Calu3 (cell line): ENCODE results near the gene MRPL39. TPM values are rescaled to one million over a fixed set of nuclear protein-coding genes. Genes with fewer than 3 reads are reported as not detected.

Experiments
- BruUV-seq: library from RNA; stranded (reverse); fragments of 400-500 nt; replicated peaks from 2 replicates; lab custom pipeline; 2021; lab: Mats Ljungman, UMichigan
- CTCF ChIA-PET: fragments of 300-600 bp; sonication (Branson Sonifier 250); formaldehyde crosslinking; loops from one replicate; lab custom pipeline; 2022; ENCODE audit warnings: antibody characterized with exemption; lab: Charles Lee
- DNase-seq: peaks from one replicate; pipeline ENCODE4 v3.0.0; 2022
- H3K27ac Mint-ChIP-seq: one replicate; pipeline ENCODE4 v1.8.0; 2022; ENCODE audit warnings: mixed read lengths; ENCODE audit not compliant: unreplicated experiment
- H3K27me3 Mint-ChIP-seq: one replicate; pipeline ENCODE4 v1.8.0; 2022; ENCODE audit warnings: mixed read lengths; ENCODE audit not compliant: unreplicated experiment
- H3K36me3 Mint-ChIP-seq: one replicate; pipeline ENCODE4 v1.8.0; 2022; ENCODE audit warnings: mild to moderate bottlenecking, moderate library complexity, mixed read lengths; ENCODE audit not compliant: insufficient read depth, unreplicated experiment
- H3K4me1 Mint-ChIP-seq: one replicate; pipeline ENCODE4 v1.8.0; 2022; ENCODE audit warnings: mild to moderate bottlenecking, low read depth, mixed read lengths; ENCODE audit not compliant: unreplicated experiment
- H3K4me3 Mint-ChIP-seq: one replicate; pipeline ENCODE4 v1.8.0; 2022; ENCODE audit warnings: mild to moderate bottlenecking, low read depth, moderate library complexity, mixed read lengths; ENCODE audit not compliant: unreplicated experiment
- H3K9me3 Mint-ChIP-seq: one replicate; pipeline ENCODE4 v1.8.0; 2022; ENCODE audit warnings: low read depth, mixed read lengths; ENCODE audit not compliant: unreplicated experiment
- CTCF ChIP-seq: fragments of 200-600 bp; IDR thresholded peaks from one replicate; pipeline ENCODE4 v1.8.0; 2022; ENCODE audit warnings: antibody characterized with exemption; ENCODE audit not compliant: unreplicated experiment
- intact Hi-C: fragments of 100-400 bp; cut with micrococcal nuclease; formaldehyde crosslinking; loops from one replicate; pipeline ENCODE4 v1.10.0; 2022; ENCODE audit not compliant: unreplicated experiment
- total RNA-seq: library from RNA; stranded (reverse); gene quantifications from 2 replicates; pipeline ENCODE4 v1.2.3, GENCODE V29; 2022

The MRPL39 gene
- total RNA-seq, 1 experiment from 2014 or later, result 20.0 TPM

GRCh38 chr21:25541042-25541441, 66.2 kb downstream of the MRPL39 start:
- H3K9me3 Mint-ChIP-seq, result peaks cover 3% of the 10 kb centered on the region
- H3K4me3 Mint-ChIP-seq, result no peak overlapping the region
- no peaks in the 10 kb centered on the region for H3K36me3 Mint-ChIP-seq
- no peaks in the 10 kb centered on the region for H3K4me1 Mint-ChIP-seq
- BruUV-seq, result no TSS peak
- no peak for DNase-seq
- CTCF ChIA-PET, result no interaction called here
- intact Hi-C loops, result no loop called here
- no peak overlapping the region for H3K27ac Mint-ChIP-seq
- no peak for TF ChIP-seq CTCF
- H3K27me3 Mint-ChIP-seq, result no peaks in the 10 kb centered on the region

GRCh38 chr21:25539606-25540005, 67.7 kb downstream of the MRPL39 start:
- no peak overlapping the region for H3K4me3 Mint-ChIP-seq
- DNase-seq, result no peak
- H3K27me3 Mint-ChIP-seq, result no peaks in the 10 kb centered on the region
- no peak overlapping the region for H3K27ac Mint-ChIP-seq
- H3K4me1 Mint-ChIP-seq, result no peaks in the 10 kb centered on the region
- H3K9me3 Mint-ChIP-seq, result peaks cover 3% of the 10 kb centered on the region
- no TSS peak for BruUV-seq
- CTCF ChIA-PET, result no interaction called here
- intact Hi-C loops, result no loop called here
- no peak for TF ChIP-seq CTCF
- H3K36me3 Mint-ChIP-seq, result no peaks in the 10 kb centered on the region

GRCh38 chr21:25537174-25537573, 70.1 kb downstream of the MRPL39 start:
- no peaks in the 10 kb centered on the region for H3K36me3 Mint-ChIP-seq
- peaks cover 3% of the 10 kb centered on the region for H3K9me3 Mint-ChIP-seq
- TF ChIP-seq CTCF, result no peak
- no peak overlapping the region for H3K4me3 Mint-ChIP-seq
- BruUV-seq, result no TSS peak
- no peaks in the 10 kb centered on the region for H3K4me1 Mint-ChIP-seq
- no peak overlapping the region for H3K27ac Mint-ChIP-seq
- DNase-seq, result no peak
- CTCF ChIA-PET, result no interaction called here
- no peaks in the 10 kb centered on the region for H3K27me3 Mint-ChIP-seq
- intact Hi-C loops, result no loop called here

GRCh38 chr21:25536752-25537151, 70.5 kb downstream of the MRPL39 start:
- intact Hi-C loops, result no loop called here
- TF ChIP-seq CTCF, result no peak
- no peaks in the 10 kb centered on the region for H3K4me1 Mint-ChIP-seq
- no TSS peak for BruUV-seq
- no peak overlapping the region for H3K4me3 Mint-ChIP-seq
- H3K27me3 Mint-ChIP-seq, result no peaks in the 10 kb centered on the region
- peaks cover 3% of the 10 kb centered on the region for H3K9me3 Mint-ChIP-seq
- no peak overlapping the region for H3K27ac Mint-ChIP-seq
- no peak for DNase-seq
- H3K36me3 Mint-ChIP-seq, result no peaks in the 10 kb centered on the region
- CTCF ChIA-PET, result no interaction called here
